Measurements from ENCODE around the gene UBL4A.

The UBL4A gene

DNA sequence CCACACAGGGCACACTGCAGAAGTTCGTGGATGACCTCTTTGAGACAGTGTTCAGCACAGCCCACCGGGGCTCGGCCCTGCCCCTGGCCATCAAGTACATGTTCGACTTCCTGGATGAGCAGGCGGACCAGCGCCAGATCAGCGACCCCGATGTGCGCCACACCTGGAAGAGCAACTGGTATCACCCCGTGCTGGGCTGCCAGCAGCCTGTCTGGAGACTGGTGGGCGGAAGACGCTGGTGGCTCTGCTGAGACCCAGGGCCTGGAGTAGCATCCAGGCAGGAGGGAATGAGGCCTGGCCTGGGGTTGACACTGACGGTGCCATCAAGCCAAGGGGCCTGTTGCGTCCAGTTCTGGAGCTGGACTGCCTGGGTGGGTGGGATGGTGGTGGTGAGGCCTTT is 16.0 kb downstream of the UBL4A start:
- Histone ChIP-seq H4K20me1 (ENCODE audit: insufficient read depth, low read length) (no peaks in the 10 kb centered on the region), H3K36me3 (ENCODE audit: insufficient read depth, low read length) (peaks cover 5% of the 10 kb centered on the region; the same call in 1 of the 2 replicates), H3K4me1 (ENCODE audit: insufficient read depth, low read length, severe bottlenecking) (no peaks in the 10 kb centered on the region), H3K9ac (ENCODE audit: low read length) (no peak overlapping the region), H3K4me3 (ENCODE audit: low read depth, low read length, poor library complexity, severe bottlenecking) (no peak overlapping the region), H3K9me3 (ENCODE audit: low read length) (no peaks in the 10 kb centered on the region), H2AFZ (ENCODE audit: low read length) (no peak overlapping the region), H3K79me2 (ENCODE audit: insufficient read depth, low read length) (no peaks in the 10 kb centered on the region), H3K9me2 (ENCODE audit: low read depth, low read length) (no peaks in the 10 kb centered on the region), H3K4me2 (ENCODE audit: low read length) (no peak overlapping the region), H3K27me3 (ENCODE audit: insufficient read depth, low read length) (no peaks in the 10 kb centered on the region), H3K27ac (ENCODE audit: low read depth, low read length, poor library complexity, severe bottlenecking) (no peak overlapping the region), H3F3A (ENCODE audit: insufficient read depth, low read length) (no peaks in the 10 kb centered on the region)
- TF ChIP-seq, protein P1, sequence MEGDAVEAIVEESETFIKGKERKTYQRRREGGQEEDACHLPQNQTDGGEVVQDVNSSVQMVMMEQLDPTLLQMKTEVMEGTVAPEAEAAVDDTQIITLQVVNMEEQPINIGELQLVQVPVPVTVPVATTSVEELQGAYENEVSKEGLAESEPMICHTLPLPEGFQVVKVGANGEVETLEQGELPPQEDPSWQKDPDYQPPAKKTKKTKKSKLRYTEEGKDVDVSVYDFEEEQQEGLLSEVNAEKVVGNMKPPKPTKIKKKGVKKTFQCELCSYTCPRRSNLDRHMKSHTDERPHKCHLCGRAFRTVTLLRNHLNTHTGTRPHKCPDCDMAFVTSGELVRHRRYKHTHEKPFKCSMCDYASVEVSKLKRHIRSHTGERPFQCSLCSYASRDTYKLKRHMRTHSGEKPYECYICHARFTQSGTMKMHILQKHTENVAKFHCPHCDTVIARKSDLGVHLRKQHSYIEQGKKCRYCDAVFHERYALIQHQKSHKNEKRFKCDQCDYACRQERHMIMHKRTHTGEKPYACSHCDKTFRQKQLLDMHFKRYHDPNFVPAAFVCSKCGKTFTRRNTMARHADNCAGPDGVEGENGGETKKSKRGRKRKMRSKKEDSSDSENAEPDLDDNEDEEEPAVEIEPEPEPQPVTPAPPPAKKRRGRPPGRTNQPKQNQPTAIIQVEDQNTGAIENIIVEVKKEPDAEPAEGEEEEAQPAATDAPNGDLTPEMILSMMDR (IDR thresholded peaks at IDR 0.05; ENCODE audit: low read length): no peak
- TF ChIP-seq EZH2 (IDR thresholded peaks at IDR 0.05; ENCODE audit: borderline replicate concordance, low read length): no peak

DNA sequence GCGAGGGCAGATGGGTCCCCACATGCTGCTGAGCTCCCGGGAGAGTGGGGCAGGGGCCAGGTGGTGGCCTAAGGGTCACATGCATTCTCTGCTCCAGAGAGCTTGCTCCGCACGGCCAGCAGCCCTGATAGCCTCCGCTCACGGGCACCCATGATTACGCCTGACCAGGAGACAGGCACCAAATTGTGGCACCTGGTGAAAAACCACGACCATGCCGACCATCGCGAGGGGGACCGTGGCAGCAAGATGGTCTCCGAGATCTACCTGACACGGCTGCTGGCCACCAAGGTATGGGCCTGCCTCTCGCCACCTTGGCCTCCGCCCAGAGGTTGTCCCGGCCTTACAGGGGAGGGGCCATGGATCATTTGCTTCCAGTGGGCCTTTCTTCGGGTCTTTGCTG is 16.5 kb downstream of the UBL4A start:
- Histone ChIP-seq H3K4me2 (ENCODE audit: low read length) (no peak overlapping the region), H3F3A (ENCODE audit: insufficient read depth, low read length) (no peaks in the 10 kb centered on the region)

DNA sequence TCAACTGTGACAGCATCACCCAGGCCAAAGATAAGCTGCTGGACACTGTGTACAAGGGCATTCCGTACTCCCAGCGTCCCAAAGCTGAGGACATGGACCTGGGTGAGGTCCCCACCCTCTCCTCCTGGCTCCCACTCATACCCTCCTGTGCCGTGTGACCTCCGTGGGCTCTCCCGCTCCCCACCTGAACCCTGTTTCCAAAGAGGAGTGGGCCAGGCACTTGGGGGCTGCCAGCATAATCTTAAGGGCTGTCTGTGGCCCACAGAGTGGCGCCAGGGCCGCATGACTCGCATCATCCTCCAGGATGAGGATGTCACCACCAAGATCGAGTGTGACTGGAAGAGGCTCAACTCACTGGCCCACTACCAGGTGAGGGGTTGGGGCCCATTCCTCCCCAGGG is 17.3 kb downstream of the UBL4A start:
- Histone ChIP-seq H3K9me2 (ENCODE audit: low read depth, low read length) (no peaks in the 10 kb centered on the region), H3K9ac (ENCODE audit: low read length) (no peak overlapping the region), H4K20me1 (ENCODE audit: insufficient read depth, low read length) (no peaks in the 10 kb centered on the region), H2AFZ (ENCODE audit: low read length) (no peak overlapping the region), H3K27me3 (ENCODE audit: insufficient read depth, low read length) (no peaks in the 10 kb centered on the region), H3K79me2 (ENCODE audit: insufficient read depth, low read length) (no peaks in the 10 kb centered on the region), H3K4me2 (ENCODE audit: low read length) (no peak overlapping the region), H3K27ac (ENCODE audit: low read depth, low read length, poor library complexity, severe bottlenecking) (no peak overlapping the region), H3F3A (ENCODE audit: insufficient read depth, low read length) (no peaks in the 10 kb centered on the region), H3K36me3 (ENCODE audit: insufficient read depth, low read length) (peaks cover 5% of the 10 kb centered on the region; the same call in 1 of the 2 replicates), H3K4me3 (ENCODE audit: low read depth, low read length, poor library complexity, severe bottlenecking) (no peak overlapping the region), H3K4me1 (ENCODE audit: insufficient read depth, low read length, severe bottlenecking) (no peaks in the 10 kb centered on the region), H3K9me3 (ENCODE audit: low read length) (no peaks in the 10 kb centered on the region)
- TF ChIP-seq EZH2 (IDR thresholded peaks at IDR 0.05; ENCODE audit: borderline replicate concordance, low read length): no peak
- TF ChIP-seq, protein P1 (IDR thresholded peaks at IDR 0.05; ENCODE audit: low read length): no peak

More for the DNA sequence above, 16.5 kb downstream of the UBL4A start:
- Histone ChIP-seq H3K79me2 (ENCODE audit: insufficient read depth, low read length) (no peaks in the 10 kb centered on the region), H3K9me2 (ENCODE audit: low read depth, low read length) (no peaks in the 10 kb centered on the region), H2AFZ (ENCODE audit: low read length) (no peak overlapping the region), H3K4me1 (ENCODE audit: insufficient read depth, low read length, severe bottlenecking) (no peaks in the 10 kb centered on the region), H3K9me3 (ENCODE audit: low read length) (no peaks in the 10 kb centered on the region), H3K27me3 (ENCODE audit: insufficient read depth, low read length) (no peaks in the 10 kb centered on the region), H3K27ac (ENCODE audit: low read depth, low read length, poor library complexity, severe bottlenecking) (no peak overlapping the region), H3K4me3 (ENCODE audit: low read depth, low read length, poor library complexity, severe bottlenecking) (no peak overlapping the region), H4K20me1 (ENCODE audit: insufficient read depth, low read length) (no peaks in the 10 kb centered on the region), H3K9ac (ENCODE audit: low read length) (no peak overlapping the region), H3K36me3 (ENCODE audit: insufficient read depth, low read length) (peaks cover 5% of the 10 kb centered on the region; the same call in 1 of the 2 replicates)
- TF ChIP-seq EZH2 (IDR thresholded peaks at IDR 0.05; ENCODE audit: borderline replicate concordance, low read length): no peak
- TF ChIP-seq, protein P1 (IDR thresholded peaks at IDR 0.05; ENCODE audit: low read length): no peak

All from OCI-LY1 (cell line).